Measurements from ENCODE around the gene RDX.
"Not testable (repeated sequence)": the region's sequence is repeated elsewhere in the genome, so short reads cannot be mapped to it uniquely, and the experiment has no call there.

The RDX gene

GRCh38 chr11:110305169-110306018 lies 9.0 kb upstream of the RDX start:
- DNase-seq: no peak

- DNase-seq: no peak
Measured at GRCh38 chr11:110303414-110303826, 7.0 kb upstream of the RDX start.

- DNase-seq: no peak
Measured at GRCh38 chr11:110301577-110301976, 5.2 kb upstream of the RDX start.

GRCh38 chr11:110301032-110301431 lies 4.6 kb upstream of the RDX start:
- no peak for DNase-seq

- no peak for DNase-seq
Measured at GRCh38 chr11:110299006-110299785, 2.8 kb upstream of the RDX start.

GRCh38 chr11:110298301-110298765 lies 1.9 kb upstream of the RDX start:
- DNase-seq: no peak

GRCh38 chr11:110297726-110298300 lies 1.4 kb upstream of the RDX start:
- DNase-seq: no peak

GRCh38 chr11:110297076-110297725 lies 787 bp upstream of the RDX start:
- no peak for DNase-seq

GRCh38 chr11:110295531-110296225 lies 736 bp downstream of the RDX start:
- peak; percentile 79 for DNase-seq

- no peak for DNase-seq
Measured at GRCh38 chr11:110295086-110295485, 1.3 kb downstream of the RDX start.

- DNase-seq: no peak
Measured at GRCh38 chr11:110294509-110294908, 1.9 kb downstream of the RDX start.

- DNase-seq: no peak
Measured at GRCh38 chr11:110293389-110293788, 3.0 kb downstream of the RDX start.

GRCh38 chr11:110292146-110292545 lies 4.3 kb downstream of the RDX start:
- not testable (repeated sequence) for DNase-seq

GRCh38 chr11:110290591-110291334 lies 5.7 kb downstream of the RDX start:
- no peak for DNase-seq

GRCh38 chr11:110289472-110289871 lies 6.9 kb downstream of the RDX start:
- DNase-seq: no peak

GRCh38 chr11:110287537-110287936 lies 8.9 kb downstream of the RDX start:
- DNase-seq: no peak

- no peak for DNase-seq
Measured at GRCh38 chr11:110286298-110287040, 9.9 kb downstream of the RDX start.

- no peak for DNase-seq
Measured at GRCh38 chr11:110283862-110284261, 12.6 kb downstream of the RDX start.

GRCh38 chr11:110280595-110280994 lies 15.8 kb downstream of the RDX start:
- not testable (repeated sequence) for DNase-seq

- no peak for DNase-seq
Measured at GRCh38 chr11:110279881-110280280, 16.5 kb downstream of the RDX start.

- DNase-seq: no peak
Measured at GRCh38 chr11:110272919-110273318, 23.5 kb downstream of the RDX start.
